Trophoblast cell (in vitro differentiated cells and primary cell): Measurements from ENCODE around the gene FUT8.
A peak's percentile ranks its signal among the peaks of the same experiment; 100 is the strongest.

Experiments
- DNase-seq, 2 donors: peaks; one replicate each; pipeline ENCODE4 v3.0.0-alpha.2; 2016
- H2AFZ ChIP-seq: 2 replicates; pipeline ENCODE4 v1.6.1; 2013; ENCODE audit warnings: low read length, moderate library complexity, mild to moderate bottlenecking; ENCODE audit not compliant: insufficient read depth, poor library complexity
- H2AK5ac ChIP-seq: 2 replicates; pipeline ENCODE4 v1.6.1; 2013; ENCODE audit warnings: mild to moderate bottlenecking, low read length
- H2BK120ac ChIP-seq: 2 replicates; pipeline ENCODE4 v1.6.1; 2013; ENCODE audit warnings: low read length, mild to moderate bottlenecking, moderate library complexity; ENCODE audit not compliant: insufficient read depth, poor library complexity
- H2BK12ac ChIP-seq: 2 replicates; pipeline ENCODE4 v1.6.1; 2013; ENCODE audit warnings: mild to moderate bottlenecking, low read length, moderate library complexity
- H2BK5ac ChIP-seq: 2 replicates; pipeline ENCODE4 v1.6.1; 2013; ENCODE audit warnings: low read length, low read depth, moderate library complexity, mild to moderate bottlenecking; ENCODE audit not compliant: poor library complexity
- H3K14ac ChIP-seq: 2 replicates; pipeline ENCODE4 v1.6.1; 2013; ENCODE audit warnings: mild to moderate bottlenecking, low read length
- H3K18ac ChIP-seq: 2 replicates; pipeline ENCODE4 v1.6.1; 2013; ENCODE audit warnings: mild to moderate bottlenecking, low read length
- H3K23ac ChIP-seq: 2 replicates; pipeline ENCODE4 v1.6.1; 2013; ENCODE audit warnings: low read length
- H3K27ac ChIP-seq: 2 replicates; pipeline ENCODE4 v1.5.1; 2013; ENCODE audit warnings: low read depth, mild to moderate bottlenecking, inconsistent platforms, low read length, moderate library complexity
- H3K27me3 ChIP-seq: 2 replicates; pipeline ENCODE4 v1.6.1; 2013; ENCODE audit warnings: inconsistent platforms, mild to moderate bottlenecking, low read length, moderate library complexity; ENCODE audit not compliant: insufficient read depth
- H3K36me3 ChIP-seq, 2 experiments: 1 replicate in 1 of 2; 2 replicates in 1 of 2; pipeline ENCODE4 v1.6.1; 2013; ENCODE audit warnings: low read length in 2 of 2, mild to moderate bottlenecking in 2 of 2, moderate library complexity in 1 of 2; ENCODE audit not compliant: insufficient read depth in 2 of 2, control insufficient read depth in 1 of 2
- H3K4ac ChIP-seq: 2 replicates; pipeline ENCODE4 v1.6.1; 2013; ENCODE audit warnings: low read depth, mild to moderate bottlenecking, low read length, moderate library complexity
- H3K4me1 ChIP-seq, 2 experiments: 1 replicate in 1 of 2; 2 replicates in 1 of 2; pipeline ENCODE4 v1.6.1; 2013; ENCODE audit warnings: low read length in 2 of 2, mild to moderate bottlenecking in 2 of 2, moderate library complexity in 1 of 2; ENCODE audit not compliant: insufficient read depth in 2 of 2, control insufficient read depth in 1 of 2
- H3K4me2 ChIP-seq: 2 replicates; pipeline ENCODE4 v1.6.1; 2013; ENCODE audit warnings: inconsistent platforms, mild to moderate bottlenecking, low read length, moderate library complexity
- H3K4me3 ChIP-seq: 2 replicates; pipeline ENCODE4 v1.5.1; 2013; ENCODE audit warnings: mild to moderate bottlenecking, low read depth, low read length, inconsistent platforms
- H3K79me1 ChIP-seq: one replicate; pipeline ENCODE4 v1.6.1; 2013; ENCODE audit warnings: low read length
- H3K79me2 ChIP-seq: 2 replicates; pipeline ENCODE4 v1.6.1; 2013; ENCODE audit warnings: low read length, mild to moderate bottlenecking; ENCODE audit not compliant: control insufficient read depth, insufficient read depth, poor library complexity
- H3K9ac ChIP-seq: 2 replicates; pipeline ENCODE4 v1.6.1; 2013; ENCODE audit warnings: mild to moderate bottlenecking, low read length
- H3K9me3 ChIP-seq: 2 replicates; pipeline ENCODE4 v1.6.1; 2013; ENCODE audit warnings: low read depth, mild to moderate bottlenecking, control low read depth, inconsistent platforms, low read length; ENCODE audit not compliant: insufficient read depth
- H4K12ac ChIP-seq: 2 replicates; pipeline ENCODE4 v1.6.1; 2013; ENCODE audit warnings: low read depth, mild to moderate bottlenecking, low read length, moderate library complexity
- H4K8ac ChIP-seq: 2 replicates; pipeline ENCODE4 v1.6.1; 2013; ENCODE audit warnings: low read depth, mild to moderate bottlenecking, low read length, moderate library complexity
- H4K91ac ChIP-seq: one replicate; pipeline ENCODE4 v1.6.1; 2013; ENCODE audit warnings: low read depth, mild to moderate bottlenecking, low read length, moderate library complexity
- WGBS: extraction: QIAGEN DNeasy Blood & Tissue Kit; methylation state at CpG from one replicate; pipeline ENCODE4 v1.1.7; 2013; ENCODE audit warnings: missing lambda C conversion rate; ENCODE audit not compliant: insufficient read length, insufficient coverage; ENCODE audit errors: extremely low coverage; 5-methylcytosine and 5-hydroxymethylcytosine counted together

The FUT8 gene

DNA sequence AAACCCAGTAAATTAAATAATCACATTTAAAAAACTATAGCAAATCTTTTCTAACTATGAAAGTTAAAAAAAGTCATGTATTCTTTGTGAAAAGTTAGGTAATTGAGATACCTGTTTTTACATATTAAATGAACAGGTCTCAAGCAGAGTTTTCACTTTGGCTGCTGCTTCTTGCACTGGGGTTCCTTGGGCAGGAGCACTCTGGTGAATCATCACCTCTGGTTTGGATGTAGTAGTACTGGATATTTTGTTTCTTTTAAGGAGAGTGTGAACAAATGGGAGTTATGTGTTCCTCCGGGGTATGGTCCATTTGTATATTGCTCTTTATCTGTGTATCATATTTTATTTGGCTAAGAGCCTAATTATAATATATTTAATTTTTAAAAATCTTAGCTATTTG, 82.7 kb downstream of the FUT8 start:
- no peak overlapping the region for H3K4ac ChIP-seq
- no peak overlapping the region for H4K12ac ChIP-seq
- no peak overlapping the region for H3K27ac ChIP-seq
- no peak overlapping the region for H4K91ac ChIP-seq
- H3K18ac ChIP-seq, result no peak overlapping the region
- DNase-seq, result no peak
- no peak overlapping the region for H3K4me3 ChIP-seq
- no peaks in the 10 kb centered on the region for H3K27me3 ChIP-seq
- H3K4me1 ChIP-seq, result no peaks in the 10 kb centered on the region
- H3K79me2 ChIP-seq, result no peaks in the 10 kb centered on the region
- no peak overlapping the region for H2BK120ac ChIP-seq
- H3K36me3 ChIP-seq, result peaks cover 2 to 5% of the 10 kb centered on the region in 2 experiments
- H2BK5ac ChIP-seq, result no peak overlapping the region
- no peak overlapping the region for H3K23ac ChIP-seq
- H2AFZ ChIP-seq, result no peak overlapping the region
- no peak overlapping the region for H3K14ac ChIP-seq
- H3K9ac ChIP-seq, result no peak overlapping the region
- H3K4me2 ChIP-seq, result no peak overlapping the region
- H4K8ac ChIP-seq, result no peak overlapping the region
- no CpG with 5 or more reads among the region's 1 CpG for WGBS
- no peak overlapping the region for H2AK5ac ChIP-seq
- peaks cover 2% of the 10 kb centered on the region for H3K79me1 ChIP-seq
- no peak overlapping the region for H2BK12ac ChIP-seq
- no peaks in the 10 kb centered on the region for H3K9me3 ChIP-seq

DNA sequence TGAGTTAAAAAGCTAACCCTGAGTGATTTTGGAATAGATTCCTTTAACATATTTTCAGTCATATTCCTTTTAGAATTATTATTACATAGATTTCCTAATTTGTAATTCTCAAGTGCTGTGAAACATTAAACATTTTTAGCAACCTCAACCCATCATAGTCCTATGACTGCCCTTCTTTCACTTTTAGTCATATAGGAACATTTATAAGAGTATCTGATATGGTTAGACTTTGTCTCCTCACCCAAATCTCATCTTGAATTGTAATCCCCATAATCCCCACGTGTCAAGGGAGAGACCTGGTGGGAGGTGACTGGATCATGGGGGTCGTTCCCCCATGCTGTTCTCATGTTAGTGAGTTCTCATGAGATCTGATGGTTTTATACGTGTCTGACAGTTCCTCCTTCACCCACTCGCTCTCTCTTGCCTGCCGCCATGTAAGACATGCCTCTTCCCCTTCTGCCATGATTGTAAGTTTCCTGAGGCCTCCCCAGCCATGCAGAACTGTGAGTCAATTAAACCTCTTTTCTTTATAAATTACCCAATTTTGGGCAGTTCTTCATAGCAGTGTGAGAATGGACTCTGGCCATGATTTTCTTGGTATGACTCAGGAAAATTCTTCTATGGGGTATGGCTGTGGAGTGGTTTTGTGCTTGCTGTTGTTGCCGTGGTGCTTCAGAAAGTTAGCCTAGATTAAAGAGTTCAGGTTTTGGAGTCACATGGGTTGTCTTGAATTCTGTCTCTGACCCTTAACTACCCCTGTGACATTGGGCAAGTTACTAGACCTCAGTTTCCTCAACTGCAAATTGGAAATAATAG, 83.9 kb downstream of the FUT8 start:
- H3K4me2 ChIP-seq, result no peak overlapping the region
- no peak overlapping the region for H4K12ac ChIP-seq
- H2BK5ac ChIP-seq, result no peak overlapping the region
- peak in 1 of 2 donors; percentile 9 for DNase-seq
- H3K4ac ChIP-seq, result no peak overlapping the region
- no peak overlapping the region for H2BK120ac ChIP-seq
- no peaks in the 10 kb centered on the region for H3K4me1 ChIP-seq
- WGBS, result no CpG with 5 or more reads among the region's 6 CpGs
- H3K27me3 ChIP-seq, result no peaks in the 10 kb centered on the region
- no peak overlapping the region for H3K4me3 ChIP-seq
- no peak overlapping the region for H3K18ac ChIP-seq
- no peak overlapping the region for H4K91ac ChIP-seq
- H3K14ac ChIP-seq, result no peak overlapping the region
- peaks cover 2 to 5% of the 10 kb centered on the region in 2 experiments for H3K36me3 ChIP-seq
- H2BK12ac ChIP-seq, result no peak overlapping the region
- H3K23ac ChIP-seq, result no peak overlapping the region
- H3K9ac ChIP-seq, result no peak overlapping the region
- no peaks in the 10 kb centered on the region for H3K9me3 ChIP-seq
- no peak overlapping the region for H3K27ac ChIP-seq
- H2AK5ac ChIP-seq, result no peak overlapping the region
- peaks cover 2% of the 10 kb centered on the region for H3K79me1 ChIP-seq
- no peaks in the 10 kb centered on the region for H3K79me2 ChIP-seq
- no peak overlapping the region for H2AFZ ChIP-seq
- no peak overlapping the region for H4K8ac ChIP-seq

DNA sequence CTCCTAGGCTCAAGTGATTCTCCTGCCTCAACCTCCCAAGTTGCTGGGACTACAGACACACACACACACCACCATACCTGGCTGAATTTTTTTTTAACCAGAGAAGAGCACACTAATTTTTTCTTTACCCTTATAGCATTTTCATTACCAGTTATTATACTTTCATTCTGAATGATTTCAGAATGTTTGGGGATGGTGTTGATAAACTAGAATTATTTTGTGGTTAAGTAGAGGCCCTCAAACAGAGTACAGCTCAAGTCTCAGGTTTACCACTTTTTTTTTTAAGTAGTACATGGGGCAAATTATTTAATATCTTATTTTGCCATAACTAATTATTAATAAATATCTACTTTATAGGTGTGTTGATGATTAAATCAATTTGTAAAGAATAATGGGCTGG, 86.6 kb downstream of the FUT8 start:
- Histone ChIP-seq H3K18ac (no peak overlapping the region), H2BK5ac (no peak overlapping the region), H3K36me3 (peaks cover 2 to 5% of the 10 kb centered on the region in 2 experiments), H3K79me2 (no peaks in the 10 kb centered on the region), H4K8ac (no peak overlapping the region), H3K23ac (no peak overlapping the region), H4K91ac (no peak overlapping the region), H3K9ac (no peak overlapping the region), H3K27me3 (no peaks in the 10 kb centered on the region), H3K4ac (no peak overlapping the region), H2BK120ac (no peak overlapping the region), H4K12ac (no peak overlapping the region), H2AK5ac (no peak overlapping the region), H2AFZ (no peak overlapping the region), H3K9me3 (no peaks in the 10 kb centered on the region), H2BK12ac (no peak overlapping the region), H3K14ac (no peak overlapping the region), H3K4me2 (no peak overlapping the region), H3K27ac (no peak overlapping the region), H3K4me1 (no peaks in the 10 kb centered on the region), H3K79me1 (peaks cover 2% of the 10 kb centered on the region), H3K4me3 (no peak overlapping the region)
- no peak for DNase-seq

DNA sequence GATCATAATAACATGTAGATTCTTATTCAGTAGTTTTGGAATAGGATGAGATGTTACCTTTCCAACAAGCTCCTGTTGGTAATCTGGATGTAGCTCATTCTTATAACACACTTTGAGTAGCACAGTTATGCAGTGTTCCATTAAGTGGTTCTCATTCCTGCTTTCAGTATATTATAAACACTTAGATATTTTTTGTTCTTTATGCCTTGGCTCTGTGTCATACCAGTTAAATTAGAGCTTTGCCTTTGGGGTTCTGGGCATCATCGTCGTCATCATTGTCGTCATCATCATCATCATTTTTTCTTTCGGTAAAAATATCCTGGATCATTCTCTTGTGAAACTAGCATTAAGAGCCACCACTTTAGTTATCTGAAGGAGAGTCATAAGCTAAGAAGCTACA, 87.5 kb downstream of the FUT8 start:
- Histone ChIP-seq H3K4ac (no peak overlapping the region), H3K14ac (no peak overlapping the region), H2AK5ac (no peak overlapping the region), H3K4me2 (no peak overlapping the region), H2BK12ac (no peak overlapping the region), H3K27me3 (no peaks in the 10 kb centered on the region), H3K4me1 (no peaks in the 10 kb centered on the region), H2BK120ac (no peak overlapping the region), H3K9ac (no peak overlapping the region), H2AFZ (no peak overlapping the region), H3K36me3 (peaks cover 2 to 5% of the 10 kb centered on the region in 2 experiments), H4K8ac (no peak overlapping the region), H3K18ac (no peak overlapping the region), H3K79me2 (no peaks in the 10 kb centered on the region), H3K23ac (no peak overlapping the region), H3K4me3 (no peak overlapping the region), H4K91ac (no peak overlapping the region), H3K79me1 (peaks cover 2% of the 10 kb centered on the region), H4K12ac (no peak overlapping the region), H2BK5ac (no peak overlapping the region), H3K27ac (no peak overlapping the region), H3K9me3 (no peaks in the 10 kb centered on the region)
- WGBS, result no CpG with 5 or more reads among the region's 4 CpGs
- DNase-seq, result no peak
